IPS-18a (cell line): ENCODE measurements around the gene PTBP1.

Experiments
- H3K27ac ChIP-seq: one replicate; pipeline ENCODE4 v1.5.1; 2013; ENCODE audit warnings: low read length
- H3K27me3 ChIP-seq: one replicate; pipeline ENCODE4 v1.6.1; 2013; ENCODE audit warnings: mild to moderate bottlenecking, low read length; ENCODE audit not compliant: control insufficient read depth, insufficient read depth
- H3K36me3 ChIP-seq: one replicate; pipeline ENCODE4 v1.6.1; 2013; ENCODE audit warnings: low read depth, low read length; ENCODE audit not compliant: control insufficient read depth
- H3K4me1 ChIP-seq: one replicate; pipeline ENCODE4 v1.6.1; 2013; ENCODE audit warnings: low read depth, low read length; ENCODE audit not compliant: control insufficient read depth
- H3K4me3 ChIP-seq: one replicate; pipeline ENCODE4 v1.5.1; 2013; ENCODE audit warnings: low read length
- H3K9ac ChIP-seq: one replicate; pipeline ENCODE4 v1.6.1; 2013; ENCODE audit warnings: mild to moderate bottlenecking, low read length, moderate library complexity
- H3K9me3 ChIP-seq: one replicate; pipeline ENCODE4 v1.6.1; 2013; ENCODE audit warnings: low read depth, low read length; ENCODE audit not compliant: control insufficient read depth

The PTBP1 gene

DNA sequence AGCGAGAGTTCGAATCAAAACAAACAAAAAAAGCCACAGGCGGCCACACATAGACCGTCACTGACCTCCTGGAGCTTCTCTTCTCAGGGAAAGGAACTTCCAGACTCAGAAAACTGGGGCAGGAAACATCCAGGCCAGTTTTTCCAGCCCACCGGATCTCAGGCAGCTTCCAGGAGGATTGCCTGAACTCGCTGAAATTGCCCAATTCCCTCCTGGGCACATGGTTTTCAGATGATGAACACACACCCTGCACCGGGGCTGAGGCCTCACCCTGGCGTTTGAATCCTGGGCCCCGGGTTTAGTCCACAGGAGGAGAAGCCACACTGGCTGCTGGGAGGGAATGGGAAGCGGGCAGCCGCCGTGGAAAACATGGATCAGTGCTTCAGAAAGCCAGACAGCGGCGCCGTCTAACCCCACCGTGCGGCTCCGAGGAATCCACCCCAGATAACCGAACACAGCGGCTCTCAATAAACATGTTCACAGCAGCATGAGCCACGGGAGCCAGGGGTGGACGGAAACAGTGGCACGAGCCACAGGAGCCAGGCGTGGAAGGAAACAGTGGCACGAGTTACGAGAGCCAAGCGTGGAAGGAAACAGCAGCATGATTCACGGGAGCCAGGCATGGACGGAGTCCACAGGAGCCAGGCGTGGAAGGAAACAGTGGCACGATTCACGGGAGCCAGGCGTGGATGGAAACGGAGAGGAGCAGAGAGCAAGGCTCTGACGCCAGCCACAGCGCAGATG is 18.2 kb upstream of the PTBP1 start:
- Histone ChIP-seq H3K4me3 (no peak overlapping the region), H3K9me3 (no peaks in the 10 kb centered on the region), H3K36me3 (no peaks in the 10 kb centered on the region), H3K27me3 (no peaks in the 10 kb centered on the region), H3K27ac (no peak overlapping the region), H3K4me1 (peaks cover 13% of the 10 kb centered on the region), H3K9ac (no peak overlapping the region)

DNA sequence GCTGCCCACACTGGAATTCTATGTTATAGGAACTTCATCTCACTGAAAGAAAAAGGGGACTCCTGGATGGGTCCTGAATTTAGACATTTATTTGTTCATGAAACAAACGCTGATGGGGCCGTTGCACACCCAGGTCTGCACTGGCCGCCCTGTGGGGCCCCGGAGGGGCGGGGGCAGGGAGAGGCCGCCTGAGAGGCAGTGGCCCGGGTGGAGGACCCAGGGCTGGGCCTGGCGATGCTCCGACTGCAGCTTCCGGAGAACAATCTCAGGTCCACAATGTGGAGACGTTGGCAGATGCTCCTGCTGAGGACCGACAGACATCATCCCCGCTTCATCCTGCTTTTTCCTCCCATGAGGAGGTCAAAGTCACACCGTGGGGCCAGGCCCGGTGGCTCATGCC is 16.3 kb upstream of the PTBP1 start:
- peaks cover 13% of the 10 kb centered on the region for H3K4me1 ChIP-seq
- no peak overlapping the region for H3K9ac ChIP-seq
- H3K4me3 ChIP-seq: no peak overlapping the region
- H3K27me3 ChIP-seq: no peaks in the 10 kb centered on the region
- no peaks in the 10 kb centered on the region for H3K36me3 ChIP-seq
- no peak overlapping the region for H3K27ac ChIP-seq
- no peaks in the 10 kb centered on the region for H3K9me3 ChIP-seq

DNA sequence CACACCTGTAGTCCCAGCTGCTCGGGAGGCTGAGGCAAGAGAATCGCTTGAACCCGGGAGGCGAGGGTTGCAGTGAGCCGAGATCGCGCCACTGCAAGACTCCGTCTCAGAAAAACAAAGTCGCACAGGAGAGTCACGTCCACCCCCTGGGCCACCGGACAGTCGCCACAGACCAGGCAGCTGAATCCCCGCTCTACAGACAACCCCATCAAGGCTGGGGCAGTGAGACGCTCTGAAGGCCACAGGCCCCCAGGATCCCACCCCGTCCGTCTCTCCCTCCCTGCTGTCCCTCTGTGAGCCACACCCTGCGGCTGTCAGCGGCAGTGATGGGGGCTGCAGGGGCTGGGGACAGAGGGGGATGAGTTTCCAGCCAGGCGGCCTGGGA is 15.5 kb upstream of the PTBP1 start:
- Histone ChIP-seq H3K27me3 (no peaks in the 10 kb centered on the region), H3K4me1 (peaks cover 13% of the 10 kb centered on the region), H3K27ac (no peak overlapping the region), H3K36me3 (no peaks in the 10 kb centered on the region), H3K9ac (no peak overlapping the region), H3K4me3 (peak overlapping the region; percentile 45), H3K9me3 (no peaks in the 10 kb centered on the region)

DNA sequence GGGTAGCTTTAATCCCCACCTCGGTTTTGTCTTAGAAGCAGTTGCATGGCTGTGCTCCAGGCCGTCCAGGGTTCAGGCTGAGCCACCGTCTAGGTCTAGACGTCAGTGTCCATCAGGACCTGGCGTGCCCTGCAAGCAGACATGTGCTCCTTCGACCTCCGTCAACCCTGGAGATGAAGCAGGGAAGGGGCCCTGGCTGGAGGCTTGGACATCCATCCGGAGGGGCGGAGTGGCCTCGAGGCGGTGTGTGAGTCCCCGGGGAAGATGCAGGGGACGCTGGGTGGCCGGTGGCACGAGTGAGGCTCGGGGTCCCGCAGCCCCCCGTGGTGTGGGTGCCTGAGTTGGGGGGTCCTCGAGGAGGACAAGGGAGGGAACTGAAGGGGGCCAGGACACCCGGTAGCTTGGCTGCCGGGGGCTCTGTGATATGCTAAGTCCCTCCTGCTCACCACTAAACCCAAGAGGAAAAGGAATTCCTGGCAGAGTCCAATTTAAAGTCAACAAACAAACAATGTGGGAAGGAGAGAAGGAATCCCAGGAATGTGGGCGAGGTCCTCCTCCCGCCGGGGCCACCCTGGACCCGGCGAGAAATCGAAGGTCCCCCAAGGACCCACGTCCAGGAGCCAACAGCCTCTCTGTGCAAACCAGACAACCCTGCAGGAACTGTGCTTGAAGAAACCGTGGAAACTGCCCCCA is 14.9 kb upstream of the PTBP1 start:
- Histone ChIP-seq H3K4me3 (peak overlapping the region; percentile 45), H3K27ac (no peak overlapping the region), H3K36me3 (no peaks in the 10 kb centered on the region), H3K9me3 (no peaks in the 10 kb centered on the region), H3K9ac (peak overlapping the region; percentile 18), H3K4me1 (peaks cover 13% of the 10 kb centered on the region), H3K27me3 (no peaks in the 10 kb centered on the region)

DNA sequence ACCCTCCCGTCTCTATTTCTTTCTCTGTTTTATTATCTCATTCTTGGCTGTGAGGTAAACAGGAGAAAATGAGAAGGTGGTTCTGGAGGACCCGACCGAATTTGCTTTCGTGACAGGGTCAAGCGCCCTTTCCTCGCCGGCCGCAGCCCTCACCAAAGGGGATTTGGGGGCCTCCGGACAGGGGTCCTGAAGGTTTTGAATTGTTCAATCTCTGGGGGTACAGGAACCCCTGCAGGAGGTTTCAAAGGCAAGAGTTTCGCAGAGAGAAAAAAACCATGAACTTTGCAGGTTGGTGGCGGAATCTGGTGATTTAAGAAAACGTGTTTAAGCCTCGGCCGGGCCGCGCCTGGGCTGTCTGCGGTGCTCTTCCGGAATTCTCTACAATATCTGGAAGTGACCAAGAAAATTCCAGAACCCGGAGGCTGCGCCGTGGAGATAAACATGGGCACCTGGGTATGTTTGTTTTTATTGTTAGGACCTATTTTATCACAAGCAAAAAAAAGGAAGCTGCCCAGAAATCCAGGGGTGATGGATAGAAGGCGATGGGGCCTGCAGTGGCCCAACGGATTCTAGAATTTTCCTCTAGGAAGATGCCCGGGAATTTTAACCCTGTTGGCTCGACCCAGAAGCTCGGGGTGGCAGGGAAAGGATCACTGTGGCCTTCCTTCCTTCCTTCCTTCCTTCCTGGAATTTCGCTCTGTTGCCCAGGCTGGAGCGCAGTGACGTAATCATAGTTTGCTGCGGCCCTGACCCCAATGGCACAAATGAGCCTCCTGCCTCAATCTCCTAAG is 14.2 kb upstream of the PTBP1 start:
- no peaks in the 10 kb centered on the region for H3K9me3 ChIP-seq
- H3K27me3 ChIP-seq: no peaks in the 10 kb centered on the region
- peak overlapping the region; percentile 18 for H3K9ac ChIP-seq
- peak overlapping the region; percentile 45 for H3K4me3 ChIP-seq
- no peaks in the 10 kb centered on the region for H3K36me3 ChIP-seq
- H3K4me1 ChIP-seq: peaks cover 13% of the 10 kb centered on the region
- no peak overlapping the region for H3K27ac ChIP-seq

DNA sequence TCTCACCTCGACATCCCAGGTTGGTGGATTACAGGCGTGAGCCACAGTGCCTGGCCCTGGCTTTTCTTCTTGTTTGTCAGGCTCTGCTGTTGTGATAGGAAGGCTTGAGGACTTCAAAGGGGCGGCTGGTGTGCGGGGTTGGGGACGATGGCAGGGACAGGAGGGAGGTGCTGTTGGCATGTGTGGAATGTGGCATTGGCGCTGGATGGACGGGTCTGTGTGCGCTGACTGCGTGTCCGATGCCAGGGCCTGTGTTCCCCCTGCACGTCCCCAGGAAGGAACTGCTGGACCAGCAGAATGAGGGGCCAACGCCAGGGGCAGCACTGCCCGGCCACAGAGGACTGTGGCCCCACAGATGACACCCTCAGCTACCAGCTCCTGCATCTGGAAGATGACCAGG is 12.7 kb upstream of the PTBP1 start:
- Histone ChIP-seq H3K9me3 (no peaks in the 10 kb centered on the region), H3K4me1 (peaks cover 22% of the 10 kb centered on the region), H3K4me3 (no peak overlapping the region), H3K9ac (no peak overlapping the region), H3K27me3 (no peaks in the 10 kb centered on the region), H3K36me3 (no peaks in the 10 kb centered on the region), H3K27ac (no peak overlapping the region)

DNA sequence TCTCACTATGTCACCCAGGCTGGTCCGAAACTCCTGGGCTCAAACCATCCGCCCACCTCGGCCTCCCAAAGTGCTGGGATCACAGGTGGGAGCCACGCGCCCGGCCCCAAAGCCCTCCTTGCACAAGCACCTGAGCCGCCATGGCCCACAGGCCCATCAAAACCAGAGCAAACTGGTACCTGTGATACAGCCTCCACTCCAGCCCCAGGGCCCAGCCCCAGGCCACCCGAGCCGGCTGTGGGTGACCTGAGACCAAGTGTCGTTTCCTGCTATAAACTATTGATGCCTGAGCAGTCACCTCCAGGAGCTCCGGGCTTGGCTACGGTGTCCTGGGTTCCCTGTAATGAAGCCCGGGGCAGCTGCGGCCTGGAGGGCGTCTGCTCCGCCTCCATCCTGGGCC is 9.7 kb upstream of the PTBP1 start:
- Histone ChIP-seq H3K36me3 (no peaks in the 10 kb centered on the region), H3K9ac (no peak overlapping the region), H3K27ac (no peak overlapping the region), H3K4me3 (no peak overlapping the region), H3K27me3 (no peaks in the 10 kb centered on the region), H3K4me1 (peaks cover 21% of the 10 kb centered on the region), H3K9me3 (no peaks in the 10 kb centered on the region)

DNA sequence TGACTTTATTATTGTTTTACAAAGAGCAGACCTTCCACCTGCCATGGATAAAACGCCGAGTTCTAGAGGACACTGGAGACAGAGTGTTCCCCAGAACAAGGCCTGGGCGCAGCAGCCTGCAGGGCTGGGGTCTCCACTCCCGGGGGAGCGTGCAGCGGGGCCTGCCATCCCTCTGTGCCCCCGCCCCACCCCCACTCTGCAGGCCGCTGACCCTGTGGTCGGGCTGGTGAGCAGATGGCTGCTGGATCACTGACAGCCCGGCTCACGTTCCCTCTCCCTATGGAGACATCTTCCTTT is 8.6 kb upstream of the PTBP1 start:
- H3K9ac ChIP-seq: peak overlapping the region; percentile 40
- no peaks in the 10 kb centered on the region for H3K36me3 ChIP-seq
- no peak overlapping the region for H3K4me3 ChIP-seq
- peaks cover 13% of the 10 kb centered on the region for H3K4me1 ChIP-seq
- H3K9me3 ChIP-seq: no peaks in the 10 kb centered on the region
- H3K27me3 ChIP-seq: no peaks in the 10 kb centered on the region
- H3K27ac ChIP-seq: no peak overlapping the region

DNA sequence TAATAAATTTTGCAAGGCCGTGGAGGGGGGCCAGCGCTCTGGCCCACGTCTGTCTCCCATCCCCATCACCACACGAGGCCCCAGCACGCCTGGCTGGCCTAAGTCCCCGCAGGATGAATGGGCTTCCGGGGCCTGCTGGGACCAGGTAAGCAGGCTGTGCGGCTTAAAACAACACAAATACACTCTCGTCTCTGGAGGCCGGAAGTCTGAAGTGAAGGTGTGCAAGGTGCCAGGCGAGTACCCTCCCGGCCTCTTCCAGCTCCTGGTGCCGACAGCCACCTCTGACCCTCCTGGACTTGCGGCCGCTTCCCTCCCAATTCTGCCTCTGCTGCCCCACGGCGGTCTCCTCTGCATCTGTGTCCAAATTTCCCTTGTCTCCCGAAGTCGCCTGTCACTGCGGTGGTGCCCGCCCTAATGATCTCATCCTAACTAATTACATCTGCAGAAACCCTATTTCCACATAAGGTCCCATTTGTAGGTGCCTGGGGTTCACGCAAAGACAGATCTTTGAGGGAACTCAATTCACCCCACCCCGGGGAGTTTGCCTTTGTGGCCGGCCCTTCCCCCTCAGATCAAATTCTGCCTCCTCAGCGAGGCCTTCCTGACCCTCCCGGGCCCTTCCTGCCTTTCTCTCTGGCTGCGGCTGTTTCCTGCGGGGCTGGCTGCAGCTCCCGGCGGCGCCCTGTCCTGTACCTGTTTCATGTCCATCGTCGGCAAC is 8.1 kb upstream of the PTBP1 start:
- Histone ChIP-seq H3K27ac (peak overlapping the region; percentile 9), H3K9me3 (no peaks in the 10 kb centered on the region), H3K27me3 (no peaks in the 10 kb centered on the region), H3K36me3 (no peaks in the 10 kb centered on the region), H3K4me1 (peaks cover 13% of the 10 kb centered on the region), H3K9ac (peak overlapping the region; percentile 40), H3K4me3 (no peak overlapping the region)

DNA sequence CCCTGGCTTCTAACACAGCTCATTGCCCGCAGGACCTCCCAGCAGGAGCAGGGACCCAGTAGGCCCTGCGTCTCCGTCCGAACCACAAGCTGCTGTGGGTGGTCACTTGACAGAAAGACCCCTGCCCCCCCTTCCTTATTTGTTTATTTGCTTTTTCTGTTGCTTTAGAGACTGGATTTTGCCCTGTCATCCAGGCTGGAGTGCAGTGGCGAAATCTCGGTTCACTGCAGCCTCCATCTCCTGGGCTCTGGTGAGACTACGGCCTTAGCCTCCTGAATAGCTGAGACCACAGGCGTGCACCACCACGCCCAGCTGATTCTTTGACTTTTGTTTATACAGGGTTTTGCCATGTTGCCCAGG is 7.6 kb upstream of the PTBP1 start:
- H3K4me3 ChIP-seq: no peak overlapping the region
- H3K4me1 ChIP-seq: peaks cover 13% of the 10 kb centered on the region
- no peaks in the 10 kb centered on the region for H3K9me3 ChIP-seq
- H3K36me3 ChIP-seq: no peaks in the 10 kb centered on the region
- H3K9ac ChIP-seq: peak overlapping the region; percentile 40
- no peaks in the 10 kb centered on the region for H3K27me3 ChIP-seq
- H3K27ac ChIP-seq: no peak overlapping the region

DNA sequence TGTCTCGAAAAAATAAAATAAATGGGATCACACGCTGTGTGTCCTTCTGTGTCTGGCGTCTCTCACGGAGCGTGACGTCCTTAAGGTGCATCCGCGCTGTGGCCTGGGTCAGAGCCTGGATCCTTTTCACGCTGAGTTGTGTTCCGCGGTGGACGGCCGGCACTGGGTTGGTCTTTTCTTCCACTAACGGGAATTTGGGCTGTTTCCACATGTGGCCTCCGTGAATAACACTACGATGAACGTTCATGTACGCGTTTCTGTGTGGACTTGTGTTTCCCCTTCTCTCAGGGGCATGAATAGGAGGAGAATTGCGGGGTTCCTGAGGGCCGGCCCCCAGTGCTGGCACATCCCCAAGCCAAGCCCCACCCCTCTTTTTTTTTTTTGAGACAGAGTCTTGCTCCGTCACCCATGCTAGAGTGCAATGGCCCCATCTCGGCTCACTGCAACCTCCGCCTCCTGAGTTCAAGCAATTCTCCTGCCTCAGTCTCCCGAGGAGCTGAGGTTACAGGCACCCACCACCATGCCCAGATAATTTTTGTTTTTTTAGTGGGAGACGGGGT is 6.2 kb upstream of the PTBP1 start:
- Histone ChIP-seq H3K9ac (no peak overlapping the region), H3K36me3 (no peaks in the 10 kb centered on the region), H3K9me3 (no peaks in the 10 kb centered on the region), H3K27ac (no peak overlapping the region), H3K27me3 (no peaks in the 10 kb centered on the region), H3K4me1 (peaks cover 13% of the 10 kb centered on the region), H3K4me3 (no peak overlapping the region)
